GM12872 (cell line): ENCODE results near the gene TCAP.

Experiments used
- CTCF ChIP-seq: IDR thresholded peaks from 3 replicates; pipeline ENCODE4 v1.5.1; 2011; ENCODE audit warnings: low read depth, mild to moderate bottlenecking, low read length, moderate library complexity; ENCODE audit not compliant: insufficient read depth

The TCAP gene

DNA sequence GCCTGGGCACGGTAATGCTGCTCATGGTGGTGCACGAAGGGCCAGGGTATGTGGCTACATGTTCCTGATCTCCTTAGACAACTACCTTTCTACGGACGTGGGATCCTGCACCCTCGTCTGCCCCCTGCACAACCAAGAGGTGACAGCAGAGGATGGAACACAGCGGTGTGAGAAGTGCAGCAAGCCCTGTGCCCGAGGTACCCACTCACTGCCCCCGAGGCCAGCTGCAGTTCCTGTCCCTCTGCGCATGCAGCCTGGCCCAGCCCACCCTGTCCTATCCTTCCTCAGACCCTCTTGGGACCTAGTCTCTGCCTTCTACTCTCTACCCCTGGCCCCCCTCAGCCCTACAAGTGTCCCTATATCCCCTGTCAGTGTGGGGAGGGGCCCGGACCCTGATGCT lies 46.7 kb downstream of the TCAP start:
- TF ChIP-seq CTCF: no peak

DNA sequence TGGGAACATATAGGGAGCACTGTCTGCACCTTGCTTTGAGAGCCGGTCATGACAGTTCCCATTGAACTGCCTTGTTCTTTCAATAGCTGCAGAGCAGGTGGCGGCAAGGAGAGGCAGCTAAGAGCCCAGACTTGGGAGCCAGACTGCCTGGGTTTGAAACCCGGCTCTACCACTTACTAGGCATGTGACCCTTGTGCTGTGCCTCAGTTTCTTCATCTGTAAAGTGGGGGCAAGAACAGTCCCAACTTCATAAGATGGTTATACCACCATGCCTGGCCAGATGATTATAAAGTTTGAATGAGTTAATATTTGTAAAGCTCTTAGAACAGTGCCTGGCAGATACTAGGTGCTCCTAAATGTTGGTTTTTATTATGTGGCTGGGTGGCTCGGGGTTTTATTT lies 49.1 kb downstream of the TCAP start:
- TF ChIP-seq CTCF: no peak

GRCh38 chr17:39715375-39716072 lies 50.4 kb downstream of the TCAP start:
- TF ChIP-seq CTCF: no peak
